ENCODE results near the gene ARHGAP33.

Gene ARHGAP33

DNA sequence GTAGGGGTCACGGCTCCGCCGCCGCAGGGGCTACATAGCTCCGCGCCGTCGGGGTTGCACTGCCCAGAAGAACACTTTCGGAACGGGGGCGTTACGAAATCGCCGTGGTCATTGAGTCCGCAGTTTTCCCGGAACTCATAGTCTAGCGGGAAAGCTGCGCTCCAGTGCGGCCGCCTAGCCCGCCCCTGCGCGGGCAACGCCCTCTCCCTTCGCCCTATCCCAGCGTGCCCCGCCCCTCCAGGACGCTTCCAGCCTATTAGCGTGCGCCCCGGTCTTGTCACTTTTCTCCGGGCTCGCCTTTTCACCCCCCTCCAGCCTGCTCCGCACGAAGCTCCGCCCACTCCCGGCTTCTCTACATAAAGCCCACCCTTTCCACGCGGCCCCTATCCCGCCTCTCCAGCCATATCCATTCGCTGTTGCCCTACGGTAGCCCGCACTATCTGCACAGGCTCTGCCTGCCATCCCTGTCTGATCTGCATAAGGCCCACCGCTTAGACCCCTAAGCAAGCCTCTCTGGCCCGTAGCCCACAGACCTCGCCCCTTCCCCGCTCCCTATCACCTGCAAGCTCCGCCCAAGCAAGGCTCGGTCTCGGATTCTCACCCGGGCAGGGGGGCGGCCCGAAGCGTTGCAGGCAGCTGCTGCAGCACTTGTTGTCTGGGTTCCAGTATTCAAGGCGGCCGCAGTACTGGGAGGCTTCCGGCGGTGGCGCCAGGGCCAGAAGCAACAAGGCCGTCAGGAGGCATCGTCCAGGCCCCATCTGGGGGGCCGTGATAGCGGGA is 34.8 kb upstream of the ARHGAP33 start:
- peak; percentile 100 for DNase-seq

DNA sequence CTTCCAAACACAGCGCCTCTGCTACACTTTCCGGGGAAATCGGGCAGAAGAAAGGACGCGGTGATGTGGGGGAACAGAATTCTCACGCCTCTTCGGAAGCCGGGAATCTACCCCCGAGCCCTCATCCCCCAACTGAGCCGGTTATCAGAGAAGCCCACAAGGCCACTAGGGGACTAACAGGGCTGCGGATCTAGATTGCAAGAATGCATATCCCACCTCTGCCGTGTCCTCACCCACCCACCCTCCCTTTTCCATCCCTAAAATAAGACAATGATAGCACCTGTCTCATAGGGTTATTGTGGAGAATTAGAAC is 34.2 kb upstream of the ARHGAP33 start:
- DNase-seq: peak; percentile 78

DNA sequence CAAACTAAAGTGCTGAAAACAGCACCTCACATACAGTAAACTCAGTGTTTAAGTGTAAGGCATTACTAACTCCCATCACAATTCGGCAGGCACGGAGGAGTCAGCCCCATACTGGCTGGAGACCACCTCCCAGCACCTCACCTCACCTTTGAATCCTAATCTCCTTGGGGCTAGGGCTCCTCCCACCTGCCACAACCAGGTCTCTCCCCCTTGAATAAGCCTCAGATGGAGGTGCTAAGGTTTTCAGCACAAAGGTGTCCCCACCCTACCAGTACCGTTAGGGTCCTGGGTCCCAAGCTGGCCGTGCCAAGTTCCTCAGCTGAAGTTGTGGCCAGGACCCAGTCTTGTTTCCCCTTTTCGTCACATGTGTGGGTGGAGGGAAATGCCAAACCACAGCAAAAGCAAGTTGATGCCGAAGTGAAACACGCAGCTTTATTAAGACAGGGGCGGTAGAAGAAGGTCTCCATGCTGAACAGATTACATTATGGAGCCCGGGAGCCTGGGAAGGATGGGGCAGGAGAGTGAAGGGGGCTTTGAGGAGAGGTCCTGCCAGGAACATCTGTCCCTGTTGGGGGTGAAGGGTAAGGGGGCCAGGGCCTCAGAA is 33.1 kb upstream of the ARHGAP33 start, which contains the start of gene IGFLR1:
IGFLR1 (minus strand) TSS at position 332 of the 604 bp plus-strand sequence. CDS start 1,272 bp downstream, outside the sequence.
- peak; percentile 74 for DNase-seq

DNA sequence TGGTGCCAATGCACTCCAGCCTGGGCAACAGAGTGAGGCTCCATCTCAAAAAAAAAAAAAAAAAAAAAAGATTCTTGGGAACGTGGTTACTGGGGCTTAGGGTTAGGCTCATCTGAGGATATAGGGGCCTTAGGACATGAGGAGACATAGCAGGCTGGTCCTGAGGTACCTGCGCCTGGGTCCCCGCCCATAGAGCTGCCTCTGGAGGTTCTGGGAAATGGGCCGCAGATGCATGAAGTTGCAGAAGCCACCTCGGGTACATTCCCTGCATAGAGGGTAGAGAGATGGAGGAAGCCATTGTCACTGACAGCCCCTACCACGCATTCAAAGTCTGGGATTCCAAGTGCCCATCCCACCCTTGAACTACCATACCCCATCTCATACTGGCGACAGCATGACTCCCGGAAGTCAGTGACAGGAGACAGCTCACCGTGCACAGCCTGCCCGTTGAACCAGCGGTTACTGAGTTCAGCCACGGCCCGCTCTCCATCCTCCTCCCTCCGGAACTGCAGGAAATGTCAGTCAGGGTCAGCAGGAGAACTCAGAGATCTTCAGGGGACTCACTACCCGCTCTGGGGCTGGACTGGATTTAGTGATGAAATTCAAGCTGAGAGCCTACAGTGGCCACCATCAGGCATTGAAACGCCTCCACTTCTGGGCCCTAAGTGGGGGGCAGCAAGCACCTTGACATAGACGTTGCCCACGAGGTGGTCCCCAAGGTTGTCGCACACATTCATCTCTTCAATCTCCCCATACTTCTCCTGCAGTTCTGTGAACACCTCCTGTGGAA is 31.5 kb upstream of the ARHGAP33 start:
- no peak for DNase-seq

DNA sequence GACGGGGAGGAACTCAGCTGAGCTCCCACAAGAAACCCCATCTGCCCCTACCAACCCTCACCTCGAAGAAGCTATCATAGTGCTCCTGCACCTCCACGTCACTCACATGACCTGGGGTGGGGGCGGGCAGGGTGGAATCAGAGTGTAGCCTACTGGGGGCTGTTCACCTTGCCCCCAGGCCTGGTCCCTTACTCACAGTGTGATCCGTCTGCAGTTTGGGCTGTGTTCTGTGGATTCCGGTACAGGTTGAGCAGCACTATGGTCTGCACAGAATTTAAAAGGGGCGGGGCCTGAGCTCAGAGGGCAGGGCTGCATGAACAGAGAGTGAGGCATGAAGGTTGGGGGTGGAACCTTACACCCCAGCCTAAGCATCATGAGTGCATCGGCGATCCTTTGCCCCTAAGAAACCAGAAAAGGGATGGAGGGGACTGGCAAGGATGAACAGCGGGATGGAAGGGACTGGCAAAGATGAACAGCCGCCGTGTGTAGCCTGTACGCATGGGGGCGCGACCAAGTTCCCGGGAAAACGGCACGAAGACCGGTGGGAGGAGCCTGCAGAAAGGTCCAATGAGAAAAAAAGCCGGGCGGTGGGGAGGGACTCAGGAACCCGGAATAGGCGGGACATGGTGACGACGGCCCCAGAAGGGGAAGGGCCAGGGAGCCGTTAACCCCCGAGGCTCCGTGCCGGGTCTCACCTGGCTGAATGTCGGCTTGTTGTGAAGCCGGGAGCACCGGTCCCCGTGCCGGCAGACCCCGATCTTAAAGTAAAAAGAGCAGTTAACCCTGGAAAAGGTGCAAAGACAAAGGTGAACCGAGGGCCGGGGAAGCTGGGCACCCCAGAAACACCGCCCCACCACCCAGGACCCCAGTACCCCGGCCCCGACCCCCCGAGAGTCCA is 30.7 kb upstream of the ARHGAP33 start:
- peak; percentile 99 for DNase-seq

DNA sequence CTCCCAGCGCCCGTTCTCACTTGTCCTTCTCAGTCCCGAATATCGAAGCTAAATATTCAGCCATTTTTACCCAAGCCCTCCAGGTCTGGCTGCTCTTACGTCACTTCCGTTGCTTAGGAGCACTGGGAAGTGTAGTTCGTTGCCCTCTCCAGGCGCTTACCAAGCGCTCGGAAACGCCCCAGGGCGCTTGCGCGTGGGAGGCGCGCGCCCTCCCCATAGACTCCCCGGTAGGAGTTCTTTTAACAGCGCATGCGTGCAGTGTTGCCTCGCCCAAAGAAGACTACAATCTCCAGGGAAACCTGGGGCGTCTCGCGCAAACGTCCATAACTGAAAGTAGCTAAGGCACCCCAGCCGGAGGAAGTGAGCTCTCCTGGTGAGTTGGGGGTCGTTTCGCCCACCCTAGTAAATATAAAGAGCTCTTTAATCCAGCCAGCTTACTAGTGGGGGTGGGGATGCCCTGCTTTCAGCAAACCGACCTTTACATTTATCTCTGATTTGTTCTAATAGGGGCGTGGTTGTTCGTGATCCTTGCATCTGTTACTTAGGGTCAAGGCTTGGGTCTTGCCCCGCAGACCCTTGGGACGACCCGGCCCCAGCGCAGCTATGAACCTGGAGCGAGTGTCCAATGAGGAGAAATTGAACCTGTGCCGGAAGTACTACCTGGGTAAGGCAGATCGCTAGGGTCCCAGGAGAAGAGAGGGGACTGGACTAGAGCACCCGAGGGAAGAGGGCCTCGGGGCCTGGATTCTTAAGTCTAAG is 29.9 kb upstream of the ARHGAP33 start, which contains the start of the genes PSENEN and U2AF1L4:
PSENEN (plus strand) TSS at position 324 of the 759 bp plus-strand sequence; CDS start at position 604, 280 bp downstream.
U2AF1L4 (minus strand) TSS at position 91 of the 759 bp plus-strand sequence; CDS start at position 64, 27 bp downstream.
- peak; percentile 100 for DNase-seq

DNA sequence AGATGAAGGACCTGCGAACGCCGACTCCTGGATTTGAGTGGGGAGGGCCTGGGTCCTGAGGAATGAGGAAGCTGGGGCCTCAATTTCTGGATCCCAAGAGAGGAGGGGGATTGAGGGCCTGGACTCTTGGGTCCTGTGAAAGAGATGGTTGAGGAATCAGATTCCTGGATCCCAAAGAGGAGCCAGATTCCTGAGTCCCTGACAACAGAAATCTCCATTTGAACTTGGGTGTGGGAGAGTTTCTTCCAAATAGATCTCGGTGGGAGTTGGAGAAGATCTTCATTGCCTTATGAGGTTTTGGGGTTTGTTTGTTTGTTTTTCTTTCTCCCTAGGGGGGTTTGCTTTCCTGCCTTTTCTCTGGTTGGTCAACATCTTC is 29.3 kb upstream of the ARHGAP33 start:
- DNase-seq: no peak

DNA sequence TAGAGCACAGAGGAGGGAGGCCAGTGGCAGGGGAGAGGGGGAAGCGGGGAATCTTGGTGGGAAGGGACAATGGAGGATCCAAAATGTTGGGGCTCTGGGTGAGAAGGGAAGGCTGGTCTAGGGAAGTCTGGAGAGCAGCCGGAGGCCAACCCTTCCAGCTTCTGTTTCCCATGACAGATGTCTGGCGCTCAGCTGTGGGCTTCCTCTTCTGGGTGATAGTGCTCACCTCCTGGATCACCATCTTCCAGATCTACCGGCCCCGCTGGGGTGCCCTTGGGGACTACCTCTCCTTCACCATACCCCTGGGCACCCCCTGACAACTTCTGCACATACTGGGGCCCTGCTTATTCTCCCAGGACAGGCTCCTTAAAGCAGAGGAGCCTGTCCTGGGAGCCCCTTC is 28.8 kb upstream of the ARHGAP33 start:
- no peak for DNase-seq

DNA sequence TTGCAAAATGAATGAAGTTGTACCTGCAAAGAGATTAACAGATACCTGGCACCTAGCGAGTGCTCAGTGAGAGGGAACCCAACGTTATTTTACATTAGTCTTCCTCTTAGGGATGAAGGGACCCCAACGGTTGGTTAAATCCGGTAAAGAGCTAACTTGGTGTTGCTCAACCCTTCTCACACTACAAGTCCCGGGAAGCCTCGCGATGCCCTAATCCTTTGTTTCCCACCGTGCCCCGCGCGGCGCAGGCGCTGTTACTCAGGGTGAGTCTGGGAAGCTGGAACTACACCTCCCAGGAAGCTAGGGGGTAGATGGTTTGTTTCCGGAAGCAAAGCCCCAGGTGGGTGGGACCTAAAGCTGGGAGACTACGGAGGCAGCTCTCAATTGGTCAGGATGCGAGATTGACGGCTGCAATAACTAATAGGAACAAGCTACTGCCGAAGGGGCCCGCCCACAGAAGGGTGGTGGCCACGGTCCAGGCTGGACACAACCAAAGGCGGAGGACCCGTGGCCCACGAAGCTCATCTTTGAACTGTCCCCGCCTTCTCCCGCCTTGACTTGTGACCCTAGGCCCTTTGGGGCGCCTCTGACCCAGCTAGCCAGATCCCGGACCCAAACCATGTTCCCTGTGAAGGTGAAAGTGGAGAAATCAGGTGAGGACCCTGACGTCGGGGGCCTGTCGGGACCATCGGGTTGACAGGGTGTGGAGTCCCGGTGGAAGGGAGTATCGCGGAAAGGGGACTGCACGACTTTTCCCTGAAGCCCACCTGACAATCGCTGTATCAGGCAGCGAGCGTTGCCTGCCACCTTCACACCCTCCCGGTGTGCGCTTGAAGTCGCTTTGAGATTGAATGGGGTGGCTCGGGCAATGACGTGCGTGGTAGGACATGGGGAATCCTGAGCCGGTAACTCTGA is 27.0 kb upstream of the ARHGAP33 start, which contains the start of gene LIN37:
LIN37 (plus strand) TSS at position 471 of the 915 bp plus-strand sequence; CDS start at position 620, 149 bp downstream.
- peak; percentile 100 for DNase-seq

DNA sequence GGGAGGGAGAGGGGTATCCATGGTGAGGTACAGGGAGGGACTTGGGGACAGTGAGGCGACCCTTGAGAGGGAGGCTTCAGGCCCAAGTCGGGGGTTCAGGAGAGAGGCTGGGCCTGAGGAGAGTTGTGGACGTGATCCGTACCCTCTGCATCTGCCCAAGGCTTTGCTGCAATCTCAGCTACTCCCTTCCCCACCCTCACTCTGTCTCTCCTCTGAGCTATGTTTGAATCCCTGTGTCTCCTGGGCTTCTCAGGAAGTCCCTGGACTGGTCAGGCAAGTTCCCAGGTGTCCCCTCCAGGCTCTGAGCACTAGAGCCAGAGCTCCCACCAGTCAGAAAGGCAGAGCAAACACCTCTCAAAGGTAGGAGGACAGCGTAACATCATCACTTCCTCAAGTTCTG is 25.2 kb upstream of the ARHGAP33 start:
- DNase-seq: no peak

DNA sequence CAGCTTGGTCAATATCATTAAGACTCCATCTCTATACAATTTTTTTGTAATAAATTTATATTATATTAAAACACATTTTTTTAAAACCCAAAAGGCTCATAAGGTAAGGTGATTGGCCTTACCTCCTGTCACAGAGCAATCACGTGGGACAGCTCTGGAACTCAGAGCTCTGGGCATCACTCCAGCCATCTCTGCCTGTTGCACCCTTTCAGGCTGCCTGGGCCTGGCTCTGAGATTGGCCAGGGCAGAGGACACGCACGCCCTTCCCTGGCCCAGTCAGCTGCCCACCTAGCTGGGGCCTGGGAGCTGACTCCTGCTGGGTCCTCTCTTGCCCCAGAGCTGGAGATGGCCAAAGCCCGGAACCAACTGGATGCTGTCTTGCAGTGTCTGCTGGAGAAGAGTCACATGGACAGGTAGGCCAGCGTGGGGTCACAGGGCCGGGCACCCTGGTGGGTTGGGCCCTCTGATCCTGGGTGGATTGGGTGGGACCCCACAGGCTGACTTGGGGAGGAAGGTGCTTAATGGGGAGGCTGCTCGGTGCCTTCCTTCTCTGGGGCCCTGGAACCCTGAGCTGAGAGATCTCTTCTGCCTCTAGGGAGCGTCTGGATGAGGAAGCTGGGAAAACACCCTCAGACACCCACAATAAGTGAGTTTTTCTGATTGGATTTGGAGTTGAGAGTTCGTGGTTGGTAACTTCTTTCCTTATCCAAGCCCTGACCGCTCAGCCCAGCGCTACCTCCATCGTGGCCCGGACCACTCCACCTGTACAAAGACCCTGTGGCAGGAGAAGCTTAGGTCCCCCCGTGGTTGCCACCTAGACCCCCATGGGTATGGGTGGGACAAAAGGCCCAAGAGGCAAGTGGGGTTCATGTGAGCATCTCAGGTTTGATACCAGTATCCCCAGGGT is 23.3 kb upstream of the ARHGAP33 start:
- DNase-seq: no peak

DNA sequence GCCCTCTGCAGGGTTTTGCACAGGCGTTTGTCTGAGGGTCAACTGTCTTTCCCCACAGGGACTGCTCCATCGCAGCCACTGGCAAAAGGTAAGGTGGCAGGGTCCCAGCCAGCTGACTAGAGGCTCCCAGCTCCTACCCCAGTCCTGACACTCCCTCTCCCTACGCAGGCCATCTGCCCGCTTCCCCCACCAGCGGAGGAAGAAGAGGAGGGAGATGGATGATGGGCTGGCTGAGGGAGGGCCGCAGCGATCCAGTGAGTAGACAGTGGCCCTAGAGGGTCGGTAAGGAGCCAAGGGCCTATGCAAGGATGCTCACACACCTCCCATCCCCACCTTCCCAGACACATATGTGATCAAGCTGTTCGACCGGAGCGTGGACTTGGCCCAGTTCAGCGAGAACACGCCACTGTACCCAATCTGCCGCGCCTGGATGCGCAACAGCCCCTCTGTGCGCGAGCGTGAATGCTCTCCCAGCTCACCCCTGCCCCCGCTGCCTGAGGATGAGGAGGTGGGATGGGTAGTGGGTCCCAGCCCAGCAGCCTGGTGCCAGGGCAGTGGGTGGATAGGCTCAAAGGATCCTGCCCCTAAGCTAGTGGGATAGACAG is 22.5 kb upstream of the ARHGAP33 start:
- DNase-seq: no peak

DNA sequence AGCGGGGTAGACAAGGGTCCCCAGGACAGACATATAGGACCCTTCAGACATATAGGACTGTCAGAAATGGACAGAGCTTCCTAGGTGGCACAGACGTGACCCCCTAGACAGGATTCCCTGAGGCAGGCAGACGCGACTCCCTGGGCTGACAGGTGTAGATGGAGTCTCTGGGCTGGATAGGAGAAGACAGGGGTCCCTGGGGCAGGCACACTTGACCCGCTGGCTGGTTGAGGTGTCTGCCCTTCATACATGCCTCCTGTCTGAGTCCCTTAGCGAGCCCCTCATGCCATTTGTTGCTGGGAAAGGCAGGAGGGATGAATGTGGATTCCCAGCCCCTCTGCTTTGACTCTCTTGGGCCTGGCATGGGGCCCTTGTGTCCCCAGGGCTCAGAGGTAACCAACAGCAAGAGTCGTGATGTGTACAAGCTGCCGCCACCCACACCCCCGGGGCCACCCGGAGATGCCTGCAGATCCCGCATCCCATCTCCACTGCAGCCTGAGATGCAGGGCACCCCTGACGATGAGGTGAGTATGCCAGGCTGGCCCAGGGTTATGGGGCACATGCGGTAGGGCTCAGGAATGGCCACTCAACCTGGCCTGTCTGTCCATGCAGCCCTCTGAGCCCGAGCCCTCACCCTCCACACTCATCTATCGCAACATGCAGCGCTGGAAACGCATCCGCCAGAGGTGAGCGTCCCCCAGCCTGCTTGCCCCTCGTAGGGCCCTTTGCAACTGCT is 21.6 kb upstream of the ARHGAP33 start:
- DNase-seq: no peak

DNA sequence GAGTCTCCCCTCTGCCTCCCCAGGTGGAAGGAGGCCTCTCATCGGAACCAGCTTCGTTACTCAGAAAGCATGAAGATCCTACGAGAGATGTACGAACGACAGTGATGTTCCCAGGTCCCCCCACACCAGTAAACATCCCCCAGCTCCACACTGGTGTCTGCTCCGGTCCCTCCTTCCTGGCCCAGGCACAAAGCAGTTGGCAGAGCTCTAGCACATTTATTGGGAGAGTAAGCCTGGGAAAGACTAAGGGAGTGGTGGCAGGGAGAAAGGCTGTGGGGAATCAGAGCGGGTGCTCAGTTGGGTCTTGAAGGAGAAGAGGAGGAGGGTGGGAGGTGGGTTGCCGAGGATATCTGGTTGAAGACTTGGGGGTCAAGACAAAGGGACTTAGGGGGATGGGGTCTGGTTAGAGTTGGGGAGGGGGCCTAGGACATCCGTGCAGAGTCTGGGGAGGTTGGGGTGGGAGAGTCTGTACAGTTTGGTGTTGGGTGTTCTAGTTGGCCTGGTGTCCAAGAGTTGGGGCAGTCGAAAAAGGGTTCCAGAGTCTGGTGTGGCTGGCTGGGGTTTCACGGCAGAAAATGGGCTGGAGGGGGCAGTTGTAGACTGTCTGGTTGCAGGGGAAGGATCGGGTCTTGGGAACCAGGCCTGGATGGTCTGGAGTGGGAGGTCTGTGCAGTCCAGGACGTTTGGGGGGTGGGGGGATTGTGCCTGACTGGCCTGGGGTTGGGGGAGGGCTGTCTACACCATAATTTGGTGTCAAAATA is 20.8 kb upstream of the ARHGAP33 start:
- no peak for DNase-seq

DNA sequence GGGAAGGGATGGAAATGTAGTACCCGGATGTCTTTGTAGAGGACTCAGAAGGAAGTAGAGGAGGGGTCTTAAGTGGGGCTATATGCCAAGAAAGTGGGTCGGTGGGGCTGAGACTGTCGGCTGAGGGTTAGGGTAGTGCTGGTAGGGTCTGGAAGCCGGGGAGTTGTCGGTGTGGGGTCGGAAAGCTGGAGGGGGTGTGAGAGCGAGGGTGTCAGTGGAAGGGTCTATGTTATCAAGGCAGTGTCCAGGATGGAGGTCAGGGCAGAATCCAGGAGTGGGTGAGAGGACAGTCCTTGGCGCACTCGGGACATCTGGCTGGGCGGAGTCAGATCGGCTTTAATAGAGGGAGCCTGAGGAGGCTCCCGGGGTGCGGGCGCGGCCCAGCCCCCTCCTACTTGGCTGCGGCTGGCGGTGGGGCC is 20.2 kb upstream of the ARHGAP33 start:
- no peak for DNase-seq

DNA sequence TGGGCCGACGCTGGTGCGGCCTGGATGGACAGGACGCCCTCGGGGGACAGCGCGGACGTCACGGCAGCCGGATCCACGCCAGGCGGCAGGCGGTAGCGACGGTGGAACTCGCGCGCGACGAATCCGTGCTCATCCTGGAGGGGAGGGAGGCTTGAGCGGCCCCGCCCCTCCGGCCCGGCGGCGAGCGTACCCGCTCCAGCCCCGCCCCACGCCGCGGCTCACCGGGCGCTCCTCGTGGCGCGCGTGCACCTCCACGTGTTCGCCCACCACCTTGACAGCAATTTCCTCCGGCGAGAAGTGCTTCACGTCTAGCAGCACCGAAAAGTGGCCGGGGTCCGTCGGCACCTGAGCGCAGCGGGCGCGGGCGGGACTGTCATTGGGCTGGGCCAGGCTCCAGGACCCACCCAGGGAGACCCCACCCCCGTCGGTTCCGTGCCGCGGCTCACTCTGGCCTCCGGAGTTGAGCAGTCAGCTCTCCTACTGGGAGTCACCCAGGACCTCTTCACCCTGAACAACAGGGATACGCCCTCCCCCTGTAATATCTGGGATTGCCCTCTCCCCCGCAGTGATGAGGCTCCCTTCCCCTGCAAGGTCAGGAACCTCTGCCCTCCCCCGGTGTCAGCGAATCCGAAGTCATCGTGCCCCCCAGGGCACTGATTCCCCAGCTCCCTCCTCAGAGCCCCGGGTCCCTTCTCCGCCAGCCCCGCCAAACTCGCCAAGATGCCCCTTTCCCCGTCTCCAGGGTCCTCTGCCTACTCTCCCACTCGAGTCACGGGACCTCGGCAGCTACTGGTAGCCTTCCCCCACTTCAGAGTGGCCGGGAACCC is 19.6 kb upstream of the ARHGAP33 start:
- DNase-seq: peak; percentile 61
